ENCODE measurements around the gene LRRD1.
"Not testable (repeated sequence)": the region's sequence is repeated elsewhere in the genome, so short reads cannot be mapped to it uniquely, and the experiment has no call there.

GRCh38 chr7:92184294-92184693 lies 5.4 kb upstream of the LRRD1 start:
- not testable (repeated sequence) for TF ChIP-seq ZNF274 (IDR thresholded peaks at IDR 0.05; ENCODE audit: low read depth, low read length); SUZ12 (IDR thresholded peaks at IDR 0.05; ENCODE audit: extremely low read depth, insufficient read depth, insufficient read length)
